HG02759 (cell line): ENCODE data around the gene OXSR1.
A peak's percentile ranks its signal among the peaks of the same experiment; 100 is the strongest.
"Not testable (repeated sequence)": the region's sequence is repeated elsewhere in the genome, so short reads cannot be mapped to it uniquely, and the experiment has no call there.

Source experiments
- ATAC-seq: cut with Tn5 transposase; IDR thresholded peaks from one replicate; pipeline ENCODE4 v1.9.1; 2021; ENCODE audit warnings: mild to moderate bottlenecking, moderate library complexity; ENCODE audit not compliant: unreplicated experiment

Gene OXSR1

DNA sequence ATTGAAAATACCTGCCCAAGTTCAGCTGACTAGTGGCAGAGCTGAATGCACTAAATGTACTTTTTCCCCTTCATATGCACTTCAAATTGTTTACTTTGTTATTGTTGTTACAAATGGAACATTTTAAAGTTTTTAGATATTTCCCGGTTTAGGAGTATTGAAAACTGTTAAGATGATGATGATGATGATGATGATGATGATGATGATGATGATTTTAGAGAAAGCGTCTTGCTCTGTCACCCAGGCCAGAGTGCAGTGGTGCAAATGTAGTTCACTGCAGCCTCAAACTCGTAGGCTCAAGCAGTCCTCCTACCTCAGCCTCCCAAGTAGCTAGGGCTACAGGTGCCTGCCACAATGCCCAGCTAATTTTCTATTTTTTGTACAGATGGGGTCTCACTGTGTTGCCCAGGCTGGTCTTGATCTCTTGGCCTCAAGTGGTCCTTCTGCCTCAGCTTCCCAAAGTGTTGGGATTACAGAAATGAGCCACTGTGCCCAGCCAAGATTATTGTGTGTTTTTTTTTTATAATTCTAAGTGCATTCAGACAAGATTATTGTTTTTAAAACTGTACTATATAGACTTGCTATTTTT lies 54.4 kb downstream of the OXSR1 start:
- no peak for ATAC-seq

DNA sequence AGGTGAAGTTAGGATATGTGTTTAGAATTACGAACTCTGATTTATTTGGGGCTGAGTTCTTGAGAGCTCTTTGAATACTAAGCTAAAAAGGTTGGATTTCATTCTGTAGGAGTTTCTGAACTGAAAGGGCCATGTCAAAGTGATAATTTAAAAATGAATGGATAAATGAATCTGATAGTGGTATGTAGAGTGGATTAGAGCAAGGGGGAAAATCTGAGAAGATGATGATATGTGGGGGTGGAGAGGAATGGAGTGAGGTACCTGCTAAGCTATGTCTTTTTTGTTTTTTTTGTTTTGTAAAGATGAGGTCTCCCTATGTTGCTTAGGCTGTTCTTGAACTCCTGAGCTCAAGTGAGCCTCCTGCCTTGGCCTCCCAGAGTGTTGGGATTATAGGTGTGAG lies 55.7 kb downstream of the OXSR1 start:
- no peak for ATAC-seq

GRCh38 chr3:38222032-38222634 lies 56.8 kb downstream of the OXSR1 start:
- ATAC-seq, result no peak

- no peak for ATAC-seq
Measured at GRCh38 chr3:38224357-38224756, 59.0 kb downstream of the OXSR1 start.

GRCh38 chr3:38226273-38226672 lies 60.9 kb downstream of the OXSR1 start:
- ATAC-seq, result no peak

GRCh38 chr3:38227989-38228388 lies 62.7 kb downstream of the OXSR1 start:
- ATAC-seq, result no peak

- no peak for ATAC-seq
Measured at GRCh38 chr3:38229036-38229435, 63.7 kb downstream of the OXSR1 start.

DNA sequence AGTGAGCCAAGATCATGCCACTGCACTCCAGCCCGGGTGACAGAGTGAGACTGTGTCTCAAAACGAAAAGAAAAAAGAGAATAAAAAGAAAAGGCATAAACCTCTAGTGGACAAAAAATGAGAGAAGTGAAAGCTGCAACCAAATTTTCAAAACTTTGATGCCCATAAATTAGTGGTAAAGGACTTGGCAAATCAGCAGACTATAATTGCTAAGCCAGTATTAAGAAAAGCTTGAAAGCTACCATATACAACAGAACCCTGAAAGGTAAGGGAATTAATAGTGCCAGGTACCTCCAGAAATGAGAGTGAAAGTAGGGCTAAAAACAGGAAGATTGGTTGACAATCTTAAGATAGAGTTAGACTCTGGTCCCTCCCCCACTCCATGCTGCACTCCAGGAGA lies 67.4 kb downstream of the OXSR1 start:
- ATAC-seq, result peak; percentile 49

DNA sequence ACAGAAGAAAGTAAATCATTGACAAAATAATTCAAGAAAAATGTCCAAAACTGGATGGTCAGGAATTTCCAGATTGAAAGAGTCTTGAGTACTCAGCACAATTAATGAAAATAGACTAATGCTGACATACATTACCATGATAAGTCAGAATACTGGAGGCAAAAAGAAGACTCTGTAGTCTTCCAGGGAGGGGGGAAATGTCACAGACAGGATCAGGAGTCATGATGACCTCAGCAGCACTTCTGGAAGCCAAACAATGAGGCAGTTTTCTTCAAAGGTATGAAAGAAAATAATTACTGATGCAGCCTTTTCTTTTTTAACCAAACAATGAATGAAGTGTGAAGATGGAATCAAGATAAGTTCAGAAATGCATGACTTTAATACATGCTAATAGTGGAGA lies 70.1 kb downstream of the OXSR1 start:
- no peak for ATAC-seq

DNA sequence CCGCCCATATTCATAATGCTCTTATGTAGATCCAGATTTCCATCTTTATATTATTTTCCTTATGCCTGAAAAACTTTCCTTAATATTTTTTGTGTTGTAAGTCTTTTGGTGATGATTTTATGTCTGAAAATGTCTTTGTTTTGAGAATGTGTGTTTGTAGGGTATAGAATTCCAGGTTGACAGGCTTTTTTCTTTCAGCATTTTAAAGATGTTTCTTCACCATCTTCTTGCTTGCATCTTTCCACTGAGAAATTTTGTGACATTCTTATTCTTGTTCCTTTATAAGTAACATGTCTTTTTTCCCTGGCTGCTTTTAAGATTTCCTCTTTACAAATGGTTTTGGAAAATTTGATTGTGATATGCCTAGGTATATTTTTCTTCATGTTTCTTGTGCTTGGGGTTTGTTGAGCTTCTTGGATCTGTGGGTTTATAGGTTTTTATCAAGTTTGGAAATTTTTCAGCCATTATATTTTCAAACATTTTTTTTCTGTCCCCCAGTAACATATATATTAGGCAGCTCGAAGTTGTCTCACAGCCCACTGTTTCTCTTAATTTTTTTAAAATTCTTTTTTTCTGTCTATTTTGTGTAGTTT lies 73.2 kb downstream of the OXSR1 start:
- no peak for ATAC-seq

DNA sequence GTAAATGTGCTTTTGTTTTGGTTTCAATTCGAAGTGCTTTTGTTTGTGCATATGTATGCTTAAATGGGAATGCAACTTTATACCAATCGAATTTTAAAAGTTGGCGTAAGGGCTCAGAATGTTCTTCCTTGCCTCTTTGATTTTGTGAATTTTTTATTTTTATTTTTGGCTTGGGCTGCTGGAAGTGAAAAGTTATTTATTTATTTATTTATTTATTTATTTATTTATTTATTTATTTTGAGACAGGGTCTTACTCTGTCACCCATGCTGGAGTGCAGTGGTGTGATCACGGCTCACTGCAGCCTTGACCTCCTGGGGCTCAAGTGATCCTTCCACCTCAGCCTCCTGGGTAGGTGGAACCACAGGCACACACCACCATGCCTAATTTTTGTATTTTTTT lies 77.5 kb downstream of the OXSR1 start:
- not testable (repeated sequence) for ATAC-seq

GRCh38 chr3:38245930-38246329 lies 80.6 kb downstream of the OXSR1 start:
- ATAC-seq, result no peak

- no peak for ATAC-seq
Measured at GRCh38 chr3:38247366-38248035, 82.2 kb downstream of the OXSR1 start.

DNA sequence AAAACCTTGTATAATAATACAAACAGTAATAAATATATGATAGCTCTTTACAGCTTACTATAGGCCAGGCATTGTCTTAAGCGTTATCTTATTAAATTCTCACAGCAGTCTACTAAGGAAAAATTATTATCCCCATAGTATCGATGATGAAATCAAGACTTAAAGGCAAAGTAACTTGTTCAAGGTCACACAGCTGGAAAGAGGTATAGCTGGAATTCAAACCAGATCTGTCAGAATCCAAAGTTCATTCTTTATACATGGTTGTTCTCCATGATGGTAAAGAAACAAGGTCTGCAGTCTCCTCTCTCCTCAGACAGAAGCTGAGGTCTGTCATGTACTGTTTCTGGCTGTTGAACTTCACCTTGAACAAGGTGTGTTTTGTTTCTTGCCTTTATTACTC lies 84.9 kb downstream of the OXSR1 start:
- no peak for ATAC-seq

GRCh38 chr3:38251197-38251596 lies 85.9 kb downstream of the OXSR1 start:
- ATAC-seq, result no peak

- ATAC-seq, result no peak
Measured at GRCh38 chr3:38253704-38254103, 88.4 kb downstream of the OXSR1 start.

DNA sequence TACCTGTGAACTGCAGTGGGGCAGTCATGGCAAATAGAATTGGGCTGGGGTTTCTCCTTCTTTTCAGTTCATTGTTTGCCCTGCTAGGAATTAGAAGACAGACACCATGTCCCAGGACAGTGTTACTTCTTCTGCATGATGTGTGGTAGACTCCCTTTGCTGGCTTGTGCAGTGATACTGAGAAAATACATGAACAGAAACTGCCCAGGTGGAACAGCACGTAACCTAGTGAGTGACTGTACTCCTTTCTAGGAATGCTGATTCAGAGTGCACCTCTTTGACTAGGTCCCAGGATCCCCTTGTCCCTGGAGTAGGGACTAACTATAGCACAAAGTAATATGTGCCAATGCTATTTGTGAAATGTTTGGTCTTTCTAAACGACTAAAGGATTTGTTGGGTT lies 89.5 kb downstream of the OXSR1 start:
- ATAC-seq, result no peak

DNA sequence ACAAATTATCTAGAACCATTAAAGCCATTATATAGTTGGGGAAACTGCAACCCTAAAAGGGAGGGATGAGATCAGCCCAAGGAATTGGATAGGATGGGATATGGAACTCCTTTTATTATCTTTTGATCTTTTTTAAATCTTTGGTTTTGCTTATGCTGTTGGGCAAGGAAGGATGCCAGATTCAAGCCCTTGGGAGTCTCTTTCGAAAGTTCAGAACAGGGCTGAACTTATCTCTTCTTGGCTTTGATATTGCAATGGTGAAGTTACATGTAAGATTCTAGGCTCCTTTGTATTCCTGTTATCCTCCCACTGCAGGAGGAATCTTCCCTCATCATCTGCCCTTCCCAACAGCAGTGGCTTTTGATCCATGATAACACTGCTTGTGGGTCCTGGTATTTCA lies 90.3 kb downstream of the OXSR1 start:
- no peak for ATAC-seq

DNA sequence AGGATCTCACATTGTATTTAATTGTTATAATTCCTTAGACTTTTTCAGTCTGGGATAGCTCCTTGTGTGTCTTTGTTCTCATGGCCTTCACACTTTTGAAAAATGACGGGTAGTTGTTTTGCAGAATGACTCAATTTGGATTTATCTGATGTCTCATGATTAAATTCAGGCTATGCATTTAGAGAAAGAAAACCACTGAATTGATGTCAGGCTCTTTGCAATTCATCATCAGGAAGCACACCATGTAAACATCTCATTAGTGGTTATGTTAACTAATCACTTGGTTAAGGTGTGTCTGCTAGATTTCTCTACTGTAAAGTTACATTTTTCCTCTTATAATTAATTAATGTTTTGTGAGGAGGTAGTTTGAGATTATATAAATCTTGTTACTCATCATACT lies 92.2 kb downstream of the OXSR1 start:
- no peak for ATAC-seq

DNA sequence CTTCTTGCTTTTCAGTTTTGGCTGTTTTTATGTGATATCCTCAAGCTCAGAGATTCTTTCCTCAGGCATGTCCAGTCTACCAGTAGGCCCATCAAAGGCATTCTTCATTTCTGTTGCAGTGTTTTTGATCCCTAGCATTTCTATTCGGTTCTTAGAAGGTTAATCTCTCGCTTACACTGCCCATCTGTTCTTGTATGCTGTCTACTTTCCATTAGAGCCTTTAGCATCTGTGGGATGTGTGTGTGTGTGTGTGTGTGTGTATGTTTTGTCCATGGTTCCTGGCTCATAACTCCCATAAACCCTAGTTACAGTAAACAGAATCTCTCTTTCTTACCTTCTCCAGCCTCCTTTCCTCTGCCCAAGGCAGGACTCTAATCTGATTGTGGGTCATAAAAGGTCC lies 95.1 kb downstream of the OXSR1 start:
- no peak for ATAC-seq

- ATAC-seq, result no peak
Measured at GRCh38 chr3:38264353-38264771, 99.0 kb downstream of the OXSR1 start.

GRCh38 chr3:38264779-38265178 lies 99.4 kb downstream of the OXSR1 start:
- ATAC-seq, result no peak
